ENCODE measurements around the gene MBTPS2. TPM values are rescaled to one million over a fixed set of nuclear protein-coding genes. Genes with fewer than 3 reads are reported as not detected.

The MBTPS2 gene
- total RNA-seq, 2 experiments from 2014 or later = 10.7 to 12.2 TPM

Other genes with a start within 250 kb of the MBTPS2 start
- gene KLHL34, start 181.3 kb upstream of the MBTPS2 start, total RNA-seq = under 1 TPM; 0.36 to 0.62 TPM
- gene SMPX, start 81.5 kb upstream of the MBTPS2 start, total RNA-seq = not detected
- 1 to 10 TPM; 2.5 TPM for gene YY2, start 16.4 kb downstream of the MBTPS2 start, total RNA-seq
- 100 to 1,000 TPM; 202 to 206 TPM for gene SMS, start 101.1 kb downstream of the MBTPS2 start, total RNA-seq
- gene PHEX, start 192.7 kb downstream of the MBTPS2 start, total RNA-seq = 10 to 100 TPM; 22.3 to 22.4 TPM